Measurements from ENCODE around the gene HIPK2.

The HIPK2 gene

GRCh38 chr7:139523968-139524815 lies 253.6 kb downstream of the HIPK2 start:
- DNase-seq, result no peak

- DNase-seq, result no peak
Measured at GRCh38 chr7:139523199-139523941, 254.4 kb downstream of the HIPK2 start, which contains the start of gene CLEC2L. Gene CLEC2L, plus strand, starts transcription at chr7:139523685. Its CDS starts 243 bp downstream, at chr7:139523928.

DNA sequence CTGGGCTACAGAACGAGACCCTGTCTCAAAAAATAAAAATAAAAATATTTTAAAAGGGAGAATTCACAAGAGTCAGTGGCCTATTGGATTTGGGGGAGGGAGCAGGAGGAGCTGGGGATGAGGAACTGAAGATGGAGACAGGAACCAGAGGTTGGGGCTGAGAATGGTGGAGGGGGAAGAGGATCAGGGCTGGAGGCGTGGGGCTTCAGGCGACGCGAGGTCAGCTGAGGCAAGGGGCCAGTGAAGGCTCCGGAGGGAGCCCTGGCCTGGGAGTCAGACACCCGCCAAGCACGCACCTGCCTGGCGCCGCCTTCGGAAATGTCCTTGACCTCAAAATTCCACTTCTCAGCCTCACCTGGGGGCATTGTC lies 255.0 kb downstream of the HIPK2 start:
- no peak for DNase-seq

DNA sequence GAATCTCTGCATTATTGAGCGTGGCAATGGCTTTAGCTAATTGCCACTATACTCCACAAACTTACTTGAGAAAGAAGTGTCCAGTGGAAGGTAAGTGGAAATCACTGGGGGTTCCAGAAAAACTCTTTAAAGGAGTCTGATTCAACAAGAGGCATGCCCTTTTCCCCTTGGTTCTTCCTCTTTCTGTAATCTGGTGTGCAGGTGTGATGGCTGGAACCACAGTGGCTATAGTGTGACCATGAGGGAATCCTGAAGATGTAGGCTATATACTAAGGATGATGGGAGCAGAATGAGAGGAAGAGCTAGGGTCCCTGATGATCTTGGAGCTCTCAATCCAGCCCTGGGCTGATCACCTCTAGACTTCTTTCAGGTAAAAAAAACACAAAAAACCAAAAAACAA lies 256.4 kb downstream of the HIPK2 start:
- no peak for DNase-seq

DNA sequence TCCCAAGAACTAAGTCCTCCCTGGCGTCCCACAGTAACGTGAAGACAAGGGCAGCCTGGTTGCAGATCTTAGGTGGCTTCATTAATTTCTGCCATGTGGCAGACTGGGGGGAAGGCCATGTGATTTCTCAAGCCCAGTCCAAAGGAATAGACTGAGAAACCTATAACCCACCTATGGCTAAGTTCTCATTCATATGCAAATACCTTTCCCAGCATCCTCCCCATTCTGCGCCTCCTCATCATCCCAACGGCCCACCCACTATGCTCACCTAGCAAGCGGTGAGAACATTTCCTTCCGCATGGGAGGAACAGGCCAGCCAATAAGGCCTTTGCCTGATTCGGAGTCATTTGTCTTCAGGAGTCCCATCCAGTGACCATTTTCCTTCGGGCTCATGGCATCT lies 262.5 kb downstream of the HIPK2 start:
- no peak for DNase-seq

Data from T1000 (cell line).